ENCODE results near the gene TTN.

DNA sequence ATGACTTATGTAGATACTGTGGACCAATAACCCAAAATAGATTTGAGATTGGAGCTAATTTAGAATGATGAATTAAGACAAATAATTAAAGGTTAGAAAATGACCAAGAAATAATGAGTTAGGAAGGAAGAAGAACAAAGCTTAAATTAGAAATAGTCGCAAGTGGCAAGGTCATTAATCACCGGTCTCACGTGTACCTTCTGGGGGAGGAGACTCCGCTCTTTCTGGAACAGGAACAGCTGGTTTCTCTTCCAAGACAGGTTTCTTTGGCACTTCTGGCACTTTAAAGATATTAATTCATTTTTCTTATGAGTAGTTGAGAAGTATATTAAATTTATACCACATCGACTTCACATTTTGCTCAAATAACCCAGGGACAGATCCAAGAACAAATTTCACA is 156.7 kb downstream of the TTN start:
- TF ChIP-seq POLR2AphosphoS5 (IDR thresholded peaks at IDR 0.05; ENCODE audit: low read depth) (no peak), CTCF (conservative IDR thresholded peaks at IDR 0.05; ENCODE audit: low read depth in 2 of 2) (no peak), REST (IDR thresholded peaks at IDR 0.05; ENCODE audit: unreplicated experiment) (no peak)
